Naive B cell (primary cell): ENCODE measurements around the gene PARVB. TPM values are rescaled to one million over a fixed set of nuclear protein-coding genes. Genes with fewer than 3 reads are reported as not detected.

Experiments used
- polyA plus RNA-seq, 6 donors: library from polyadenylated mRNA; unstranded; fragments of 300-500 nt; fragmentation: Illumina TruSeq; gene quantifications; one replicate each; pipeline ENCODE4 v1.2.3, GENCODE V29; 2021; ENCODE audit warnings: low read depth in 6 of 6

PARVB gene
- polyA plus RNA-seq, 6 donors from 2014 or later, result 18.6 to 30.0 (median 21.3) TPM

Other genes with a start within 250 kb of the PARVB start
- not detected for gene EFCAB6, start 212.0 kb upstream of the PARVB start, polyA plus RNA-seq
- not detected for gene SULT4A1, start 161.8 kb upstream of the PARVB start, polyA plus RNA-seq
- not detected for gene PNPLA5, start 132.3 kb upstream of the PARVB start, polyA plus RNA-seq
- gene PNPLA3, start 100.5 kb upstream of the PARVB start, polyA plus RNA-seq, result not detected
- gene SAMM50, start 68.9 kb upstream of the PARVB start, polyA plus RNA-seq, result 10 to 100 TPM; 64.0 to 96.1 (median 75.4) TPM
- 100 to 1,000 TPM; 106 to 151 (median 143) TPM for gene PARVG, start 156.6 kb downstream of the PARVB start, polyA plus RNA-seq